ENCODE data around the gene MACC1.

Gene MACC1

DNA sequence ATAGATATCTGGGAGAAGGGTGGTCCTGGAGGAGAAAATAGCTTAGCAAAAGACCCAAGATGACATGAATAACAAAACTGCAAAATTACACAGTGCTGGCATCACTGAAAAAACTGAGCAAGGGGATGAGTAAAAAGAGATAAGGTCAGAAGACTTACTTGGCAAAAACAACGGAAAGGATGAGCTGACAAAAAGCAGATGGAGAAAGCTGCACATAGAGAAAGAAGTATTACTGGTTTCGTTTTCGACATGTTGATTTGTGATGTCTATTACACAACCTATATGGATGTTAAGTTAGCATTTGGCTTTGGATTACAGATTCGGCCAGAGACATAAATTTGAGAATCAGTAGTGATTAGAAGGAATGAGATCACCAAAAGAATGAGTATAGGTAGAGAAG lies 132.1 kb downstream of the MACC1 start:
- DNase-seq (ENCODE audit: extremely low read depth in 1 of 2, low read depth in 1 of 2), result no peak

Measured in activated CD8-positive, alpha-beta memory T cell treated with anti-CD3 and anti-CD28 coated beads for 1 hour (primary cell).